ENCODE results near the gene TFIP11.

The TFIP11 gene

DNA sequence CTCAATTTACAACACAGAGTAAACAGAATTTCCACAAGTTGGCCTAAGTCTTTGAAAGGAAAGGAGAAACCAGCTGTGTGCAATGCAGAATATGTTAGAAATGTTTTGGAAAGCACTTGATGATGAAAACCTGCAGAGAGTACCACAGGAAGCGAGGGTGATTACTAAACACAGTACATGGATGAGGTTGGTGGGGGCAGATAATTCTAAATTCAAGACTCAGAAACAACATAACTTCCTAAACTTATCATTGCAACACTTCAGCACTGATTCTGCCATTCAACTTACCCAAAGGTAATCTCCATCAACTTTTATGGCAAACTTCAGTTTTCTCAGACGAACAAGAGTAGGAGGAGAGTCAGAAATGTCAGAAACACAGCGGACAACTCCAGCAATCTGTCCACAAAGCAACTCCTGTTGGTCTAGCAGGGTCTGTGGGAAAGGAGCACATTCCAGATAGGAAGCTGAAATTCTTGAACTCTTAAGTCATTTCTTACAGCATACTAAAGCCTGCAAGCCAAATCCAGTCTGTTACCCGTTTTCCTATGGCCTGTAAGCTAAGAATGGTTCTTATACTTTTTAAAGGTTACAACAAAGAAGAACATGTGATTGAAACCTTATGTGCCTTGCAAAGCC is 35.5 kb downstream of the TFIP11 start:
- DNase-seq, result no peak

- DNase-seq, result no peak
These were observed 37.6 kb downstream of the TFIP11 start for GRCh38 chr22:26474682-26475081.

DNA sequence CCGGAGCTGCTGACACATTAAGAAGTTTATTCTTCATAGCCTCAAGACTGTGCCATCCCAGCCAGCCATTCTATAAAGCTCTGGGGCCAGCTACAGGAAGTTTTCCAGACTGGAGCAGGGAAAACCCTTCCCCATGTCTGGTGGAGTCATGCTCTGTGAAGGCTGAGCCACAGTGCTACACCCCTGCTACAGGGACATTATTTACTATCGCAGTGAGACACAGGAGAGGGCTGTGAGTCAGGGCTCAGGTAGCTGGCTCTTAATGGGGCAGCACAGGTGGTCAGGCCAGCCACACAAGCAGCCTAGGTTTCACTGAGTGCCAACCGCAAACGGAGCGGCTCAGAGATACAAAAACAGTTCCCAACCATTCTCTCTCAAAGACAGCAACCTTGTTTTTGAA is 40.8 kb downstream of the TFIP11 start:
- no peak for DNase-seq

DNA sequence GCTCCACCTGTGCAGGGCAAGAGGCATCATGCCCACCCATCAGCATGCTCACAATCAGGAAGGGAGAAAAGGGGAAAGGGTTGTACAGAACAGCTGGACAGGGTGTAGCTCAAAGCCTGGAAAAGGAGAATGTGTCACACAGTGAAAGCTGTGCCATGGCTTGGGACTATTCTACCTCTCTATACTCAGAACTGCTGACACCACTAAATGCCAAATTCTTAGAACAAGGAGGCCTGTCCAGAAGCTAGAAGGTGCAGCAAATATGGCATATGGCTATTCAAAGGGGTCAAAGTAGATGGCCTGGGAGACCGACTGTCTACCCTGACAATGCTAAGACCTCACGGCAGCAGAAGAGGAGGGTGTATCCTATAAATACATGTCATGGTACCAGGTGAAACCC is 41.5 kb downstream of the TFIP11 start:
- no peak for DNase-seq

GRCh38 chr22:26466196-26466595 is 46.1 kb downstream of the TFIP11 start:
- DNase-seq, result no peak

DNA sequence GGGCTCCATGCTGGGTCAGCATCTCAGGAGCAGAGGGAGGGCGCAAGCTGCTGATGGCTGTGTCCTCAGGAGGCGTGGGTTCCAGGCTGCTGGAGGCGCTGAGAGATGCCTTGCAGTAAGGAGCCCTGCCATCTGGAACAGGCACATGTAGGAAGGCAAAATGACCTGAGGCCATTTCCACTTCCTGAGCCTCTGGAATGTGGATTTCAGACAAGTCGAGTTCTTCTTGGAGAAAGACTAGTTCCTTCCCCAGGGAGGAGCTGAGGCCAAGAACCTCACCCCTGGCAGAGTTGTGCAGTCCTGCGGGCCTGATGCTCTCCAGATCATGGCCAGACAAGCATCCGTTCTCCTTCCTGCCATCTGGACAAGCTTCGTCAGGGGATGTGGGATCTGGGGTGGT is 48.0 kb downstream of the TFIP11 start:
- DNase-seq, result no peak

DNA sequence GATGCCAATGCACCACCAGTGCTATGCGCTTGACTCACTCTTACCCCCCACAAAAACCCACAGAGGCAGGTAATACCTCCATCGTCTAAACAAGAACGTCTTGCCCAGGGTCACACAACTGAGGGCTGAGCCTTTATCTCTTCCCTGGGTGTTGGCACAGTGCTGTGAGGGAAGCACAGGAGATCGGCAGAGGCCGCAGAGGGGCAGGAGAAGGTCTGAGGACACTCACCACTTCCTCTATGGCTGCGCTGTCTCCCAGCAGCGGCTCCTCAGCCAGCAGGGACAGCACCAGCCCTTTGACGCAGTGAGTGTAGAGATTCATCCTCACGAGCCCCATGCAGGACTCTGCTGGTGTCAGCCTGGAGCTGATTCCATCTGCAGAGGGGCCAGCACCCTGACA is 48.6 kb downstream of the TFIP11 start:
- DNase-seq, result no peak

DNA sequence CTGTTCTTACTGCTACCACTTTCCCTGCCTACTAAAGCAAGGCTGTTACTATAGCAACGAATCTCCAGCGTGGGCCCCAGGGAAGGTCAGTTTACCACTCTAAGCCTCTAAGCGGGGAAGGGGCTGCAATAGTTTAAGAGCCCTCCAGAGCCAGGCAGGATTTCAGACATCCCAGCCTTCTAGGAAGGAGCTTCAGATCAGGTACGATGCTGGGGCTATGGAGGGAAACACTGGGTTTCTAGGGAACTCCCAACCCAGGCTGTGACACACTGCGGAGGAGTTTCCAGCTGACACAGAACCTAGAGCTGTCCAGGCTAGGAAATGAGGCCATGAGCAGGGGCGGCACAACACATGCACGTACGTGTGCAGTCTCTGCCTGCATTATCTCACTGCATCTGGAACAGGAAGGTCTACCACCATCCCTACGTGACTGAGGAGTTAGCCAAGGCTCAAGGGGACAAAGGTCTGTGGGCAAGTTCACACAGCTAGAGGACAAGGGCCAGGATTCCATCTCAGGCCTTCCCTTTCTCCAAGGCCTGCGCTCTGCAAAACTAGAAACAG is 49.1 kb downstream of the TFIP11 start:
- no peak for DNase-seq

GRCh38 chr22:26462641-26463040 is 49.6 kb downstream of the TFIP11 start:
- DNase-seq, result no peak

DNA sequence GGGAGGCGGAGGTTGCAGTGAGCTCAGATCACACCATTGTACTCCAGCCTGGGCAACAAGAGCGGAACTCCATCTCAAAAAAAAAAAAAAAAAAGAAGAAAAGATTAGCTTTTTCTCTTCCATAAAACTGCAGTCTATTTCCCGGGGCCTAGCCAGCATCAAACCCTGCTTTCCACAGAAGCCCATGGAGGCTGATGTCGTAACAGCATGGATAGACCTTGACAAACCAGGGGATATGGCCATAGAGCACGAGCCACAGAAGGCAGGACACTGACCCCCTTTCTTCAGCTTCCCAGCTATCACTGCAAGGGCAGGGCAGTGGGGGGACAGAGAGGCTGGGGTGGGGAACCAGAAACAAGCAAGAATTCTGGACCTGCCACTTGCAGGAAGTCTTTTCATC is 50.2 kb downstream of the TFIP11 start:
- no peak for DNase-seq

DNA sequence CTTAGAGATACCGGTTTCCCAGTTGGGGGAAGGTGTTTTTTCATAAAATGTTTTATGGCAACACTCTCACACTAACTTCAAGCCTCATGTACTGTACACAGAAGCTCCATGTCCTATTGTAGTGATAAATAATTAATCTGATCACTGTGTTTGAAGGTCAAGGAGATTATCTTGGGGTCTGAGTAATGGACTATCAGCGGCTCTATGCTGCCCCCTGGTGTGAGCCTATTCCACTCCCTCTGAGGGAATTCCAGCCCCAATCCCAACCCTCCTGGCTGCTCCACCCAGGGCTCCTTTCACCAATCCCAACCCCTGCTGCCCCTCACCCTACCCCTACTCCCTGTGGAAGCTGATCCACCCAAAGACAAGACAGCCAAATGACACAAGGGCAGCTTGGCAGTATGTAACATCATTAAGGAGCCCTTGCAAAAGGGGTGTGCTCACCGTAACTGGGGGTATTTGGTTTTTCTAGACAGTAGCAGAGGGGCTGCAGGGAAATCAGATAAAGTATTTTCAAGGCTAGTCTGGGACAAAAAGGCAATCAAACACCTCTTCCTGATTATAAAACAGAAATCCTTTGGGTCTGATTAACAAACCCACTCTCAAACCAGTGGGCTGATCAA is 51.0 kb downstream of the TFIP11 start:
- no peak for DNase-seq

- DNase-seq, result no peak
These were observed 52.1 kb downstream of the TFIP11 start for GRCh38 chr22:26460202-26460601.

DNA sequence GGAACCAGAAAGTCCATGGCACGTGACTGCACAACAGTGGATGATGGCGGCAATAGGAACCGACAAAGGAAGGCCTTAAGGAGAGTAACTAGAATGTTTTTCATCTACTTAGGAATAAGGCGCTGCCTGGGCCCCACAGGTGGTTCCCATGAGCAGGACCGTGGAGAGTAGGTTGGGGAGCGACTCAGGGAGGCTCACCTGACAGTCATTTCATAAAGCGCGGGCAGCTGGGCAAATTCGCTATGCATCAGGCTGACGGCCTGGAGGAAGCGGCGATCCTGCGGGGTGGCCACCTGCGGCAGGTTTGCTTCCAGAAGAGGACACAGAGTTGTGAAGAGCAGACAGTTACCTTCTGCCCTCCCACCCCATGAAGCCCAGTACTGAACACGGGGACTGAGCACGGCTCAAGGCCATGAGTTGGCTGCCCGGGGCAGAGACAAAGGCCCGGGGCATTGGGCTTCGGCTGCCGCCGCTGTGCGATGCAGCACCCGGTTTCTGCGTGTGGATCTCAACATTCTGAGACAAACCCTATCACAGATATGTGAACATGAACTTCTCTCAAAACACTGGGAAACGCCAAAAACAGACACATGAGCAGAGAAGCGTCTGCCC is 54.5 kb downstream of the TFIP11 start:
- no peak for DNase-seq

DNA sequence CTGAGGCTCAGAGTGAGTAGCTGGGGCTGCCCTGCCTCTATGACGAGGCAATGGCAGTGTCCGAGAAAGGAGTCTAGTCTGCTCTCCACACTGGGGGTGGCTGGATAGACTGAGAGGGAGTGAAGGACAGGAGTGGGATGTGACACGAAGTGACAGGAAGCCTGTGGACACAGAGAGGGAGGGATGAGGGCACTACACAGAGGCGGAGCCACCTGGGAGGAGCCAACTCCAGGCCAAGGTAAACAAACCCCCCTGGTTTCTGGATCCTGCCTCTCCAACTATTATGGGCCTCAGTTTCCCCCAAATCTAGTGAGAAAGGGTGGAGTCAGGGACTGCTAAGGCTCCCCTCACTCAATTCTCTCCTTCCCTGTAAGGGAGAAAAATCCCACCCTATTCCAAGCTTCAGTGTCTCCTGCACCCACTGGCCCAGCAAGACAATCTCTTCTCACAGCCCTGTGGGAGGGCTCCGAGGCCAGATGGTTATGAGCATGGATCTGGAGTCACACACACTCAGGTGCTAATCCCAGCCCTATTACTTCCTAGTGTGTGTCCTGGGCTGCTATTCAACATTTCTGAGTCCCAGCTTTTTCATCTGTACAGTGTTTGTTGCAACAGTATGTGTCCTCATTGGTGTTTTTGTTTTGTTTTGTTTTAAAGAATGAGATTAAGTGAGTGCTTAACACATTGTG is 58.3 kb downstream of the TFIP11 start:
- no peak for DNase-seq

DNA sequence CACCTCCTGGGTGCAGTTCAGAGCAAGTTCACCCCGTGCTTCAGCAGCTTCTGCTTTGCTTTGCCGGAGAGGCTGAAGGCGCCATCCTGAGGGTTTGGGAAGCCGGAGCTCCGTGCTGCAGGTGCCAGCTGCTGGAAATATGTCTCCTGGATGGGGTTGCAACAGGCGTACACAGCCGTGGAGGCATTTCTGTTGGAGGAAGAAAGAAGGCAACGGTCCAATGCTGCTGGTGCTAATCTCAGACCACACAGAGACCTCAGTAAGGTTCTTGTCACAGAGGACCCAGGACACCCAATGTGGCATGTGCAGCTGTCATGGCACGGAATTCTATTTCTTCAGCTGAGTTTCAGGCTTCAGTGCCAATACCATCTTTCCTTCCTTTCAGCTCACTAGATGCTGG is 59.1 kb downstream of the TFIP11 start:
- no peak for DNase-seq

- no peak for DNase-seq
These were observed 59.8 kb downstream of the TFIP11 start for GRCh38 chr22:26452236-26453016.

GRCh38 chr22:26450453-26451185 is 61.7 kb downstream of the TFIP11 start:
- no peak for DNase-seq

DNA sequence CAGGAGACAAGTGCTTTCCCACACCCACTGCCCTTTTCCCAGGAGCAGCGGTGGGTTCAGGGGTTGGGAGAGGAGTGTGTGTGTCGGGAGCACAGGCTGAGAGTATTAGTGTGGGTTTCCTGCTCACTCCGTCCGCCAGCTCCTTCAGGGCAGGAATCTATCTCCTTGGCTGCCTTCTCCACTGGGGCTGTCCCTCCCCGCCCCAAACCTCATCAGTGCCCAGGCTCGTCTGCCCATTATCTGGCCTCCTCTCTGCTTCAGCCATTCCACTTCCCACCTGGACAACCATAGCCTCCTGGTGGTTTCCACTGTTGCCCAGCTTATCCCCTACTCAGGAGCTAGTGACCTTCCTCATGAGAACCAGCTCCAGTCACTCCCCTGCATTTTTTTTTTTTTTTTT is 63.3 kb downstream of the TFIP11 start:
- DNase-seq, result no peak

DNA sequence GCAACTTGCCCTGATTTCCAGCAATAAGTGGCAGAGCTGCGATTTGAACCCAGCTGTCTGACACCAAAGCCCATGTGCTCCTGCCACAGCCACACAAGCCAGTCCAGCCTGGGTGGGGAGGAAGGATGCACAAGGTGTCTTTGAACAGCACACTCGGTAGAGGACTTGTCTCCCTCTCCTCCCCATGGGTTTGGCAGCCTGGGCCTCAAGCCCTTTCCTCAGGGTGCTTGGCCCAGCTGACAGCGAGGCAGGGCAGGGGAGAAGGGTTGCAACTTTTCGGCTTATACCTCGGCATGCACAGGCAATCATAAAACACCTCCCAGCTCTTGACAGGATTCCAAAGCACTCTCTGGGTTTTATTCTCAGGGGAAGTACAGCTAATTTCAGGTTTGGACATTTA is 63.9 kb downstream of the TFIP11 start:
- no peak for DNase-seq

DNA sequence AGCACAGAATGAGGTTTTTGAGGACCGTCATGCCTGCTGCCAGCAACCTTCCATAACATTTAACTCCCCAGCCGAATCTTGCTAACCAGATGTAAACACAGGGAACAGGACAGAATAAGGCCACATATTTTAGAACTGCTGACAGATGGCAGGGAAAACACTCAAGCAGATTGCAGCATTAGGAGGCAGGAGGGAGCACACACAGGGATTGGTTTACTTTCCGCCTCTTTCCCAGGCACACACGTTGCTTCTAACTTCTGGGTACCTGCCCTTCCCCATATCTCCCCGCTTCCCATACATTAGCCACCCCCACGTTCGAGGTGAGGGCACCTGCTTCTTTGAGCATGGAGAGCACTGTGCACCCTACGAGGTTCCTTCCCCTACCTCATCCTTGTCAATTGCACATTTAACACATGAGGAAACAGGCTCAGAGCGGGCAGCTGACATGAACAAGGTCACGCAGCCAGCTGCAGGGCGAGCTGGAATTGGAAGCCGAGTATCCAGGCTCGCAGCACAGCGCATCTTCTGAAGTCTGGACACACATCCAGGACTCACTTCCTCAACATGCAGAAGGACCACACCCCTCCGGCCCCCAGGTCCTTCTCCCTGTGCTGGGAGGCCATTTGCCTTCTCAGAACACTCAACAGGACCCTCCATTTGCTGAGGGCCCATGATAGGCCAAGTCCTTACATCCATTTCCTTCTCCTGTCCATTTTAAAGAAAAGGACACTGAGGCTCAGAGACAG is 64.5 kb downstream of the TFIP11 start:
- no peak for DNase-seq

DNA sequence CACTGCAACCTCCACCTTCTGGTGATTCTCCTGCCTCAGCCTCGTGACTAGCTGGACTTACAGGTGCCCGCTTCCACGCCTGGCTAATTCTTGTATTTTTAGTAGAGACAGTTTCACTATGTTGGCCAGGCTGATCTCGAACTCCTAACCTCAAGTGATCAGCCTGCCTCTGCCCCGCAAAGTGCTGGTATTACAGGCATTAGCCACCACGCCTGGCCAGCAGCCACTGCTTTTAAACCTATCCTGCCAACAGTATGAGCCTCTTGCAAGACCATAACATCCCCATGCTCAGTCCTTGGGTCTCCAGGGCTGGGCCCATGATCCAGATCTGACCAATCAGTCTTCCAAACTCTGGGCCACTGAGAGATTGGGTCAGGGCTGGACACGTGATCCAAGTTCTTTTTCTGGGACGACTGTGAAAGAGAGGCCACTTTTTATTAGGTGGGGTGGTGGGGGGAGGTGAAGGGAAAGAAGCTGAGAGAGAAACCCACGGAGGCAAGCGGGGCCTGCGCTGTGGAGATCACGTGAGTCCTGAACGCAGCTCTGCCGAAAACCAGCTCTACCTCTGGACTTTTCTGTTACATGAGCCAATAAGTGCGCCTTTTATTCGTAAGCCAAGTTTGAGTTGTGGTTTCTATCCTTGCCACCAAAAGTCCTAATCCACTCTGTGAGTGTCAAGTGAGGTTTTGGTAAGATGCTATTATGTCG is 65.3 kb downstream of the TFIP11 start:
- no peak for DNase-seq
